Pancreas (tissue), 10 donors: ENCODE data around the gene BTG4. TPM values are rescaled to one million over a fixed set of nuclear protein-coding genes. Genes with fewer than 3 reads are reported as not detected.

ENCODE experiments used
- ATAC-seq, 4 donors: fragments of 200-7000 bp; cut with Tn5 transposase; one replicate each; pipeline versions ENCODE4 v1.8.0 to v1.9.1; 2020; ENCODE audit warnings: mild to moderate bottlenecking in 4 of 4, moderate library complexity in 4 of 4
- DNase-seq, 6 donors: peaks; one replicate each; pipeline ENCODE4 v3.0.0-alpha.2; 2020
- FAIRE-seq: peaks from 2 replicates; lab custom pipeline; 2012; peaks lifted over from hg19 to GRCh38; lab: Jason Lieb, UNC
- H3K27ac ChIP-seq, 4 donors: fragments of 200-600 bp; sonication (generic); 1 replicate in 3 of 4; 2 replicates in 1 of 4; pipeline versions ENCODE4 v1.5.0 to v1.8.0; 2020
- H3K27me3 ChIP-seq, 4 donors: fragments of 200-600 bp; one replicate each; pipeline ENCODE4 v1.8.0; 2021
- H3K36me3 ChIP-seq, 3 donors: fragments of 200-600 bp; sonication (generic) in 1 of 3; one replicate each; pipeline versions ENCODE4 v1.5.0 to v1.8.0; 2020 to 2021
- H3K4me1 ChIP-seq, 3 donors: fragments of 200-600 bp; one replicate each; pipeline ENCODE4 v1.8.0; 2021
- H3K4me3 ChIP-seq, 4 donors: fragments of 200-600 bp; sonication (generic) in 2 of 4; one replicate each; pipeline versions ENCODE4 v1.5.0 to v1.8.0; 2020 to 2021
- H3K9me3 ChIP-seq, 4 donors: fragments of 200-600 bp; one replicate each; pipeline ENCODE4 v1.8.0; 2021
- WGBS, 2 donors: extraction: QIAGEN DNeasy Blood & Tissue Kit; methylation state at CpG; one replicate each; pipeline ENCODE4 v1.1.7; 2013; 5-methylcytosine and 5-hydroxymethylcytosine counted together
- intact Hi-C, 3 donors: fragments of 100-400 bp; cut with DNase I; formaldehyde crosslinking; loops; one replicate each; pipeline versions ENCODE4 v1.11.1 to v1.14.2; 2022
- polyA plus RNA-seq, 2 donors: library from polyadenylated mRNA; stranded (reverse); fragments of 200-250 nt; gene quantifications; one replicate each; pipeline ENCODE4 v1.2.3, GENCODE V29; 2013
- total RNA-seq, 6 donors: library from RNA; stranded (reverse); fragmentation: NEBNext Ultra II Directional in 4 of 6; extraction: Animal tissue kit (Norgen Biotek cat#: 25700) in 4 of 6; gene quantifications; one replicate each; pipeline versions ENCODE4 v1.2.1 to v1.2.4, GENCODE V29; 2021 to 2023
- TF ChIP-seq, protein P1 (sequence below), 4 donors: fragments of 200-600 bp; sonication (generic) in 3 of 4; IDR thresholded peaks; one replicate each; pipeline versions ENCODE4 v1.5.0 to v1.8.0; 2021; ENCODE audit warnings: antibody characterized with exemption in 4 of 4
- donor health status: healthy with polysubstance abuse.
- donor health status: DM: no; HTN: no; CAD: no; lungs with moderate emphysema.
- donor health status: DM: no; HTN: no; CAD: no.
- donor health status: control.
- donor health status: control.
- donor health status: Bipolar disorder and iron deficiency.
- donor health status: DM: yes; HTN: yes; CAD: no.
- donor health status: DM: no; HTN: no; CAD: no.
- donor health status: DM: no; HTN: no; CAD: no.
- donor health status: DM: yes; HTN: yes; CAD: no.

Gene BTG4
- total and polyA plus RNA-seq, 8 donors, result not detected

DNA sequence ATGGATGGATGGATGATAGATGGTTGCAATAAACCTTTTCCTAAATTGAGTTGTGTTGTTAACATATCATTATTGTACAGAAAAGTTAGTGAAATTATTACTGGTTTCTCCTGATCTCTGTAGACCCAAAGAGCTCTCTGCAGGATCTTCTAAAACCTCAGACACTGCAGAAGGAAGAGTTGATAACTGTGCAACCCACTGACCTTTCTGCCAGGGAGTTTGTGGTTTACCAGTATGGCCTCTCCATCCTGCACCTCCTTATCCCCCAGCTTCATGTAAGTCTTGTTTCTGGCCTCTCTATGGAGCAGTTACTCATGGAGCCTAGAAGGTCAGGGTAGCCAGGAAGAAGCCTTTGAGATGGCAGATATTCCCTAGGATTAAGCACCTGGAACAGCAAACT, 45.6 kb downstream of the BTG4 start:
- TF ChIP-seq, protein P1, sequence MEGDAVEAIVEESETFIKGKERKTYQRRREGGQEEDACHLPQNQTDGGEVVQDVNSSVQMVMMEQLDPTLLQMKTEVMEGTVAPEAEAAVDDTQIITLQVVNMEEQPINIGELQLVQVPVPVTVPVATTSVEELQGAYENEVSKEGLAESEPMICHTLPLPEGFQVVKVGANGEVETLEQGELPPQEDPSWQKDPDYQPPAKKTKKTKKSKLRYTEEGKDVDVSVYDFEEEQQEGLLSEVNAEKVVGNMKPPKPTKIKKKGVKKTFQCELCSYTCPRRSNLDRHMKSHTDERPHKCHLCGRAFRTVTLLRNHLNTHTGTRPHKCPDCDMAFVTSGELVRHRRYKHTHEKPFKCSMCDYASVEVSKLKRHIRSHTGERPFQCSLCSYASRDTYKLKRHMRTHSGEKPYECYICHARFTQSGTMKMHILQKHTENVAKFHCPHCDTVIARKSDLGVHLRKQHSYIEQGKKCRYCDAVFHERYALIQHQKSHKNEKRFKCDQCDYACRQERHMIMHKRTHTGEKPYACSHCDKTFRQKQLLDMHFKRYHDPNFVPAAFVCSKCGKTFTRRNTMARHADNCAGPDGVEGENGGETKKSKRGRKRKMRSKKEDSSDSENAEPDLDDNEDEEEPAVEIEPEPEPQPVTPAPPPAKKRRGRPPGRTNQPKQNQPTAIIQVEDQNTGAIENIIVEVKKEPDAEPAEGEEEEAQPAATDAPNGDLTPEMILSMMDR (IDR thresholded peaks at IDR 0.05), result no peak
- no peak for FAIRE-seq
- Histone ChIP-seq H3K27ac (no peak overlapping the region), H3K4me1 (no peaks in the 10 kb centered on the region), H3K36me3 (no peaks in the 10 kb centered on the region), H3K9me3 (no peaks in the 10 kb centered on the region), H3K27me3 (no peaks in the 10 kb centered on the region), H3K4me3 (no peak overlapping the region)
- DNase-seq, result no peak
- ATAC-seq, result no peak
- intact Hi-C loops, result no loop called here

DNA sequence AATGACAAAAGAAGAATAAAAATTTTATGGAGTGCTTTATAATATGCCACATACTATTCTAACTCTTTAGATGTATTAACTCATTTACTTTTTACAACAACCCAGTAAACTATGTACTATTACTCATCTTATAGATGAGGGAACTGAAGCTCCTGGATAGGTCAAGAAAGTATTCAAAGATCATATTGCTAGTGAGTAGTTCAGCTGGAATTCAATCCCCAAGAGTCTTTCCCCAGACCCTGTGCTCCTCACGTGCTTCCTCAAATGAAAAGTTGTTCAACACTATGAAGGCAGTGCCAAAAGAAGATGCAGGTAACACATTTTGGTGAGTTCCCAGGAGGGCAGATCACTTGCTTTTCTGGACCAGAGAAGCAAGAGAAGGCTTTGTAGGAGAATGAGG, 46.8 kb downstream of the BTG4 start:
- intact Hi-C loops, result no loop called here
- ATAC-seq (no peak), FAIRE-seq (no peak), DNase-seq (no peak)
- no peaks in the 10 kb centered on the region for H3K27me3 ChIP-seq
- H3K36me3 ChIP-seq, result no peaks in the 10 kb centered on the region
- 81 to 92% methylated on average over 1 of the region's 1 CpG for WGBS, 2 donors
- H3K27ac ChIP-seq, result no peak overlapping the region
- TF ChIP-seq, protein P1 (IDR thresholded peaks at IDR 0.05), result no peak
- H3K4me1 ChIP-seq, result no peaks in the 10 kb centered on the region
- no peaks in the 10 kb centered on the region for H3K9me3 ChIP-seq
- no peak overlapping the region for H3K4me3 ChIP-seq

DNA sequence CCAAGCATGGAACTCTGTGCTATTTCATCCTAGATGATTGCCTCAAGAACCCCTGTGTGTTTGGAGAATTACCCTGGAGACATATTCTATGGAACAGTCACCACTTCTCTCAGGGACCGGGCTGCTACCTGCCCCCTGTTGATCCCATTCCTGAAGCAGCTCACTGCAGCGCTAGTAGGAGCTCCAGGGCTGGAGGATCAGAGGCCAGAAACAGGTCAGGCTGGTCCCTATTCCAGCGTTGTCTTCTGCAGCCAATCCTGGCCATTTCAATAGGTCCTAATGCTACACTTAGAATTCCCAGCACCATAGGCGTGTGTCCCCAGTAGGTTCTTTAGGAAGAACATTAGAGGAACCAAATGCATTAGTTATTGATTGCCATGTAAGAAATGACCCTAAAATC, 48.9 kb downstream of the BTG4 start:
- Histone ChIP-seq H3K4me3 (no peak overlapping the region), H3K9me3 (no peaks in the 10 kb centered on the region), H3K27me3 (no peaks in the 10 kb centered on the region), H3K27ac (no peak overlapping the region), H3K4me1 (no peaks in the 10 kb centered on the region), H3K36me3 (no peaks in the 10 kb centered on the region)
- DNase-seq, result no peak
- TF ChIP-seq, protein P1 (IDR thresholded peaks at IDR 0.05), result no peak
- WGBS, 2 donors, result 87 to 96% methylated on average over 4 of the region's 4 CpGs
- FAIRE-seq, result no peak
- intact Hi-C loops, result no loop called here
- no peak for ATAC-seq

DNA sequence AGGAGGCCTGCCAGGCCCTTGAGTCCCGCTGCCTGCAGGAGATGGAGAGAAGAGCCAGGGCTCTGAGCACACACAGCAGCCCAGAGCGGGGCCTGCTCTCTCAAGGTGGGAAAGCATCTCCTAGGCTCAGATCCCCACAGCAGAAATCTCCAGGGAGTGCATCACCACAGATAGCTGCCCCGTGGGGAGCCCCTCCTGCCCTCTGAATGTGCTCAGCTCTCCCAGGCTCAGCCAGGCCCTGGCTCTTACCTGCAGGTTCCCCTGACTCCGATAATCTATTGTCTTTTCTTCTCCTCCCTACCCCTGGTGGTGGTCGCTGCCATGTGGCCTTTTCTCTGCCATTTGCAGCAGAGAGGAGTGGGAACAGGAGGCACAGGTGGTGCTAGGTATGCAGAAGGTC, 49.9 kb downstream of the BTG4 start:
- TF ChIP-seq, protein P1 (IDR thresholded peaks at IDR 0.05), result no peak
- Histone ChIP-seq H3K4me3 (no peak overlapping the region), H3K9me3 (no peaks in the 10 kb centered on the region), H3K27me3 (no peaks in the 10 kb centered on the region), H3K36me3 (no peaks in the 10 kb centered on the region), H3K4me1 (no peaks in the 10 kb centered on the region), H3K27ac (no peak overlapping the region)
- ATAC-seq (no peak), DNase-seq (no peak), FAIRE-seq (no peak)
- intact Hi-C loops, result no loop called here
- WGBS, 2 donors, result 70 to 74% methylated on average over 5 of the region's 5 CpGs

DNA sequence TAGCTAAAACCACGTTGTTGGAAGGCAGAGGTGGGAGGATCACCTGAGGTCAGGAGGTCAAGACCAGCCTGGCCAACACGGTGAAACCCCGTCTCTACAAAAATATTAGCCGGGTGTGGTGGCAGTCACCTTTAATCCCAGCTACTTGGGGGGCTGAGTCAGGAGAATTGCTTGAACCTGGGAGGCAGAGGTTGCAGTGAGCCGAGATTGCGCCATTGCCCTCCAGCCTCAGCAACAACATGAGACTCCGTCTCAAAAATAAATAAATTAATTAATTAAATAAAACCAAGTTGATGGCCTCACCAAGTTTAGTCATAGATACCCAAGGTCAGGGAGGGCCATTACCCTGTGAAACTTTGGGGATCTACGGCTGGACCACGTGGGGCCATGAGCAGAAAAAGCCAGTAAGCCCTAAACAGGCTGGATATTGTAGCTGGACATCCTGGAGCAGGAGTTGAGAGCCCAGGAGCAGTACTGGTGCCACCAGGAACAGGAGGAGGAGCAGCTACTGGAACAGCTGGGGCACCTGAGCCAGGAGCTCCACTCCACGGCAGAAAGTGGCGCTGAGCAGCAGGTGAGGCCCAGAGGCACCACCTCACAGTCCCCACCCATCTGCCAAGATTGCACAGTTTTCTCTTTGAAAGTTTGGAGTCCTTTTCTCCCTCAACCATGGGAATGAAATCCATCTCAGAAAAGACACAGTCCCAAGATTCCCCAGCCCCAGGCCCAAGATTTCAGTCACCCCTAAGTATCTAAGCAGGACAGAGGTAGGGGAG, 50.5 kb downstream of the BTG4 start:
- no peak for ATAC-seq
- intact Hi-C loops, result no loop called here
- TF ChIP-seq, protein P1 (IDR thresholded peaks at IDR 0.05), result no peak
- no peak overlapping the region for H3K27ac ChIP-seq
- no peak for FAIRE-seq
- no peaks in the 10 kb centered on the region for H3K27me3 ChIP-seq
- 81 to 89% methylated on average over 11 of the region's 11 CpGs for WGBS, 2 donors
- DNase-seq, result no peak
- H3K9me3 ChIP-seq, result no peaks in the 10 kb centered on the region
- H3K4me3 ChIP-seq, result no peak overlapping the region
- H3K36me3 ChIP-seq, result no peaks in the 10 kb centered on the region
- no peaks in the 10 kb centered on the region for H3K4me1 ChIP-seq
